Endothelial cell of umbilical vein (primary cell): Measurements from ENCODE around the gene SIAE. TPM values are rescaled to one million over a fixed set of nuclear protein-coding genes. Genes with fewer than 3 reads are reported as not detected.

Source experiments
- BruUV-seq: library from RNA; stranded (reverse); fragments of 400-500 nt; replicated peaks from 2 replicates; lab custom pipeline; 2021; lab: Mats Ljungman, UMichigan
- CTCF ChIA-PET: fragments of 300-600, 350-600 bp; sonication (Branson Sonifier 250); formaldehyde crosslinking; loops from one replicate; lab custom pipeline; 2021; ENCODE audit warnings: antibody characterized with exemption, inconsistent platforms; lab: Charles Lee
- POLR2A ChIA-PET: fragments of 300-600, 350-600 bp; sonication (Branson Sonifier 250); formaldehyde crosslinking; loops from one replicate; lab custom pipeline; 2021; ENCODE audit warnings: antibody characterized with exemption, inconsistent platforms; lab: Charles Lee
- DNase-seq: peaks from one replicate; pipeline ENCODE4 v3.0.0-alpha.2; 2011; ENCODE audit warnings: low read depth, low spot score
- FAIRE-seq: peaks from 2 replicates; lab custom pipeline; 2011; peaks lifted over from hg19 to GRCh38; lab: Jason Lieb, UNC
- H2AFZ ChIP-seq: 2 replicates; pipeline ENCODE4 v1.6.0; 2012; ENCODE audit warnings: low read depth, low read length, control low read depth, inconsistent platforms
- H3K27ac ChIP-seq: 2 replicates; pipeline ENCODE4 v1.5.1; 2011; ENCODE audit warnings: low read depth, mild to moderate bottlenecking, control low read depth, low read length, moderate library complexity; ENCODE audit not compliant: insufficient read depth
- H3K27me3 ChIP-seq, 2 experiments: 2 replicates each; pipeline versions ENCODE4 v1.6.0 to v1.6.1; 2011; ENCODE audit warnings: low read length in 2 of 2, mixed read lengths in 1 of 2; ENCODE audit not compliant: control insufficient read depth in 2 of 2, insufficient read depth in 2 of 2
- H3K36me3 ChIP-seq, 2 experiments: 2 replicates in 1 of 2; 3 replicates in 1 of 2; pipeline ENCODE4 v1.5.1; 2011; ENCODE audit warnings: low read length in 2 of 2, mild to moderate bottlenecking in 1 of 2, moderate library complexity in 1 of 2; ENCODE audit not compliant: control insufficient read depth in 2 of 2, insufficient read depth in 2 of 2; ENCODE audit errors: extremely low read depth in 1 of 2
- H3K4me1 ChIP-seq: 3 replicates; pipeline ENCODE4 v1.5.1; 2011; ENCODE audit warnings: mild to moderate bottlenecking, low read length; ENCODE audit not compliant: control insufficient read depth, insufficient read depth; ENCODE audit errors: extremely low read depth
- H3K4me2 ChIP-seq: 2 replicates; pipeline ENCODE4 v1.6.1; 2011; ENCODE audit warnings: low read length, control low read depth, mixed read lengths; ENCODE audit not compliant: insufficient read depth
- H3K4me3 ChIP-seq, 3 experiments: fragments of 200-600 bp in 1 of 3; sonication (generic), shearing (Covaris generic) in 1 of 3; replicated peaks in 1 of 3; 2 replicates each; pipeline ENCODE4 v1.5.1; 2011 to 2016; ENCODE audit warnings: control low read depth in 3 of 3, low read length in 3 of 3, mild to moderate bottlenecking in 2 of 3, inconsistent platforms in 1 of 3, low read depth in 1 of 3, moderate library complexity in 1 of 3; ENCODE audit not compliant: insufficient read depth in 1 of 3
- H3K79me2 ChIP-seq: 2 replicates; pipeline ENCODE4 v1.6.0; 2012; ENCODE audit warnings: low read length, inconsistent platforms; ENCODE audit not compliant: control insufficient read depth, insufficient read depth
- H3K9ac ChIP-seq: replicated peaks from 2 replicates; pipeline ENCODE3; 2011; ENCODE audit warnings: low read length, control low read depth; ENCODE audit not compliant: insufficient read depth; ENCODE audit errors: extremely low read depth
- H3K9me1 ChIP-seq: replicated peaks from 3 replicates; pipeline ENCODE4 v1.6.0; 2011; ENCODE audit warnings: mild to moderate bottlenecking, low read length; ENCODE audit not compliant: control insufficient read depth, insufficient read depth; ENCODE audit errors: extremely low read depth
- H3K9me3 ChIP-seq: replicated peaks from 2 replicates; pipeline ENCODE4 v1.5.1; 2012; ENCODE audit warnings: low read length, inconsistent platforms; ENCODE audit not compliant: control insufficient read depth, insufficient read depth
- H4K20me1 ChIP-seq: replicated peaks from 2 replicates; pipeline ENCODE3; 2011; ENCODE audit warnings: mild to moderate bottlenecking, low read length; ENCODE audit not compliant: control insufficient read depth, insufficient read depth; ENCODE audit errors: extremely low read depth
- CTCF ChIP-seq, 2 donors: IDR thresholded peaks; 1 replicate in 1 of 2; 2 replicates in 1 of 2; pipeline ENCODE4 v1.5.1; 2011; ENCODE audit warnings: low read length in 2 of 2, mild to moderate bottlenecking in 2 of 2, moderate library complexity in 2 of 2, control low read depth in 1 of 2, inconsistent platforms in 1 of 2, low read depth in 1 of 2; ENCODE audit not compliant: insufficient read depth in 1 of 2; ENCODE audit errors: extremely low read depth in 1 of 2
- EZH2 ChIP-seq: IDR thresholded peaks from 2 replicates; pipeline ENCODE4 v1.6.1; 2012; ENCODE audit warnings: borderline replicate concordance, low read depth, mild to moderate bottlenecking, moderate library complexity, low read length, inconsistent platforms; ENCODE audit not compliant: severe bottlenecking
- FOS ChIP-seq: IDR thresholded peaks from 2 replicates; pipeline ENCODE4 v1.6.1; 2011; ENCODE audit warnings: mild to moderate bottlenecking, low read length, moderate library complexity, borderline replicate concordance; ENCODE audit not compliant: insufficient read depth
- GATA2 ChIP-seq: IDR thresholded peaks from 2 replicates; pipeline ENCODE4 v1.7.0; 2011; ENCODE audit warnings: low read depth, mild to moderate bottlenecking, moderate library complexity, mixed read lengths, low read length; ENCODE audit not compliant: insufficient read length, insufficient read depth
- JUN ChIP-seq: IDR thresholded peaks from 2 replicates; pipeline ENCODE4 v1.6.1; 2011; ENCODE audit warnings: borderline replicate concordance, low read depth; ENCODE audit not compliant: insufficient read length, insufficient read depth
- MAX ChIP-seq: IDR thresholded peaks from 2 replicates; pipeline ENCODE4 v1.6.1; 2011; ENCODE audit not compliant: insufficient read depth, insufficient read length
- MYC ChIP-seq: IDR thresholded peaks from one replicate; pipeline ENCODE4 v1.6.1; 2011; ENCODE audit warnings: mild to moderate bottlenecking, low read depth, low read length
- POLR2A ChIP-seq: IDR thresholded peaks from 2 replicates; pipeline ENCODE4 v1.6.1; 2012; ENCODE audit warnings: low read depth, mild to moderate bottlenecking, control low read depth, low read length
- POLR2AphosphoS5 ChIP-seq: IDR thresholded peaks from 2 replicates; pipeline ENCODE4 v1.6.1; 2012; ENCODE audit warnings: low read depth, mild to moderate bottlenecking, control low read depth, low read length, moderate library complexity; ENCODE audit not compliant: insufficient read depth
- dilution Hi-C: fragments of 300-500 bp; cut with MboI; formaldehyde crosslinking; loops from one replicate; pipeline ENCODE4 v1.15.0; 2019; ENCODE audit warnings: low sequenced_read_pairs; ENCODE audit not compliant: extremely low pct_ligation_motif_present
- intact Hi-C: fragments of 100-400 bp; cut with micrococcal nuclease; formaldehyde crosslinking; loops from one replicate; pipeline ENCODE4 v1.10.0; 2022
- polyA plus RNA-seq, 4 experiments: library from polyadenylated mRNA; depleted of rRNA in 3 of 4; stranded (reverse) in 3 of 4; unstranded in 1 of 4; fragments of >200 nt; gene quantifications; 2 replicates each; pipeline versions ENCODE4 v1.2.1 to v1.2.3, GENCODE V29; 2011 to 2012; ENCODE audit warnings: missing spikeins in 1 of 4
- total RNA-seq: library from RNA; stranded (reverse); gene quantifications from 2 replicates; pipeline ENCODE4 v1.2.3, GENCODE V29; 2021

The SIAE gene
- total and polyA plus RNA-seq, 2 donors (not counting 3 experiments of a cell fraction or from before 2014, with no cell fraction given), result 16.9 to 23.9 TPM

DNA sequence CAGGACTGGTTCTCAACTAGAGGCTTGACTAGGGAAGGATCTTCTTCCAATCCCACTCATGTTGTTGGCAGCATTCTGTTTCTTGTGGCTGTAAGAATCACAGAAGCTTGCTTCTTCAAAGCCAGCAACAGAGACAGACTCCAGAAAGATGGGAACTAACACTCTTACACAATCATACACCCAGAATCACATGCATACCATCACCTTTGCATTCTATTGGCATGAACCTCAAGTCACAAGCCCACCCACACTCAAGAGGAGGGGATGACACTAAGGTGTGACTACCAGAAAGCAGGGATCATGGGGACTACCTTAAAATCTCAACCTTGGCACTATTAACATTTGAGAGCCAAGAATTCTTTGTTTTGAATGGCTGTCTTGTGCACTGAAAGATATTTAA is 75.9 kb downstream of the SIAE start:
- CTCF ChIA-PET, result interaction anchor here (0.7 to 1.9 kb wide), 2 partner anchors 12 to 181 kb away, joined by 3 to 5 read pairs; no protein-coding TSS in a partner anchor
- H3K27ac ChIP-seq, result no peak overlapping the region

More for the DNA sequence above, 75.9 kb downstream of the SIAE start:
- H3K79me2 ChIP-seq, result no peaks in the 10 kb centered on the region
- no peaks in the 10 kb centered on the region for H3K9me3 ChIP-seq
- no peaks in the 10 kb centered on the region for H4K20me1 ChIP-seq
- no peak overlapping the region for H2AFZ ChIP-seq
- intact Hi-C loops, result no loop called here
- H3K9ac ChIP-seq, result no peak overlapping the region
- DNase-seq (no peak), FAIRE-seq (no peak)
- POLR2A ChIA-PET, result no interaction called here
- H3K36me3 ChIP-seq, result no peaks in the 10 kb centered on the region
- H3K4me2 ChIP-seq, result no peak overlapping the region
- H3K4me1 ChIP-seq, result no peaks in the 10 kb centered on the region
- no peak overlapping the region for H3K4me3 ChIP-seq
- H3K27me3 ChIP-seq, result peaks cover 3 to 26% of the 10 kb centered on the region in 2 experiments
- dilution Hi-C loops, result no loop called here
- no peaks in the 10 kb centered on the region for H3K9me1 ChIP-seq
- no TSS peak for BruUV-seq
- TF ChIP-seq POLR2AphosphoS5 (no peak), MYC (no peak), EZH2 (no peak), GATA2 (no peak), POLR2A (no peak), JUN (no peak), FOS (no peak), MAX (no peak), CTCF (IDR thresholded peaks at IDR 0.05; ENCODE audit: extremely low read depth in 1 of 2, insufficient read depth in 1 of 2, low read depth in 1 of 2, low read length in 2 of 2) (no peak)
